ENCODE data around the gene HLCS. TPM values are rescaled to one million over a fixed set of nuclear protein-coding genes. Genes with fewer than 3 reads are reported as not detected.

Gene HLCS
- total and polyA plus RNA-seq, 2 donors (not counting 3 experiments of a cell fraction or from before 2014, with no cell fraction given): 6.7 to 17.2 TPM

DNA sequence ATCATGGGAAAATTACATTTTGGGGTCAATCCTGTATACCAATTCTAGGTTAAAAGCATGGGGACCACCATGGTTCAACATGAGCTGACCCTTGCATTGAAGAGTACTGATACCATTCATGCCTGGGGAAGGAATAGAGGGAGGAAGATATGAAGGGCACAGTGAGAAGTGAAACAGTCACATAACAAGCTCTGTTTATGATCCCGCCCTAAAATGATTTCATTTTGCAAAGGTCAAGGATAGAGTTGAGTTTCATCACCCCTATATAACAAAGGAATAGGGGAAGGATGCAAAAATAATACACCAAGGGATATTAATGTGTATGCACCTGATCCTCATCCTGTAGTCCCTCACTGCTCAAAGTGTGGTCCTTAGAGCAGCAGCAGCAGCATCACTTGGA lies 2.5 kb upstream of the HLCS start:
- no peaks in the 10 kb centered on the region for H3K27me3 ChIP-seq (ENCODE audit: control insufficient read depth in 2 of 2, insufficient read depth in 2 of 2, low read length in 2 of 2)
- FAIRE-seq: no peak
- BruUV-seq (replicated peaks): no TSS peak
- no peak overlapping the region for H3K4me2 ChIP-seq (ENCODE audit: insufficient read depth, low read length)
- CTCF ChIA-PET: interaction anchor here (1.6 to 4.9 kb wide), 2 partner anchors 8 to 41 kb away, joined by 4 to 39 read pairs; no protein-coding TSS in a partner anchor
- TF ChIP-seq GATA2 (IDR thresholded peaks at IDR 0.05; ENCODE audit: insufficient read depth, insufficient read length, low read depth, low read length): no peak
- no peak for TF ChIP-seq POLR2AphosphoS5 (IDR thresholded peaks at IDR 0.05; ENCODE audit: insufficient read depth, low read depth, low read length)
- TF ChIP-seq, protein P1, sequence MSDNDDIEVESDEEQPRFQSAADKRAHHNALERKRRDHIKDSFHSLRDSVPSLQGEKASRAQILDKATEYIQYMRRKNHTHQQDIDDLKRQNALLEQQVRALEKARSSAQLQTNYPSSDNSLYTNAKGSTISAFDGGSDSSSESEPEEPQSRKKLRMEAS (IDR thresholded peaks at IDR 0.05; ENCODE audit: insufficient read depth, insufficient read length): no peak
- no peak for TF ChIP-seq EZH2 (IDR thresholded peaks at IDR 0.05; ENCODE audit: borderline replicate concordance, low read depth, low read length, severe bottlenecking)
- no peak for TF ChIP-seq FOS (IDR thresholded peaks at IDR 0.05; ENCODE audit: borderline replicate concordance, insufficient read depth, low read length)
- TF ChIP-seq MYC (IDR thresholded peaks at IDR 0.05; ENCODE audit: low read depth, low read length): no peak
- no peak for TF ChIP-seq JUN (IDR thresholded peaks at IDR 0.05; ENCODE audit: borderline replicate concordance, insufficient read depth, insufficient read length, low read depth)
- TF ChIP-seq POLR2A (IDR thresholded peaks at IDR 0.05; ENCODE audit: low read depth, low read length): no peak
- TF ChIP-seq, protein P2, sequence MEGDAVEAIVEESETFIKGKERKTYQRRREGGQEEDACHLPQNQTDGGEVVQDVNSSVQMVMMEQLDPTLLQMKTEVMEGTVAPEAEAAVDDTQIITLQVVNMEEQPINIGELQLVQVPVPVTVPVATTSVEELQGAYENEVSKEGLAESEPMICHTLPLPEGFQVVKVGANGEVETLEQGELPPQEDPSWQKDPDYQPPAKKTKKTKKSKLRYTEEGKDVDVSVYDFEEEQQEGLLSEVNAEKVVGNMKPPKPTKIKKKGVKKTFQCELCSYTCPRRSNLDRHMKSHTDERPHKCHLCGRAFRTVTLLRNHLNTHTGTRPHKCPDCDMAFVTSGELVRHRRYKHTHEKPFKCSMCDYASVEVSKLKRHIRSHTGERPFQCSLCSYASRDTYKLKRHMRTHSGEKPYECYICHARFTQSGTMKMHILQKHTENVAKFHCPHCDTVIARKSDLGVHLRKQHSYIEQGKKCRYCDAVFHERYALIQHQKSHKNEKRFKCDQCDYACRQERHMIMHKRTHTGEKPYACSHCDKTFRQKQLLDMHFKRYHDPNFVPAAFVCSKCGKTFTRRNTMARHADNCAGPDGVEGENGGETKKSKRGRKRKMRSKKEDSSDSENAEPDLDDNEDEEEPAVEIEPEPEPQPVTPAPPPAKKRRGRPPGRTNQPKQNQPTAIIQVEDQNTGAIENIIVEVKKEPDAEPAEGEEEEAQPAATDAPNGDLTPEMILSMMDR (IDR thresholded peaks at IDR 0.05; ENCODE audit: extremely low read depth in 1 of 2, insufficient read depth in 1 of 2, low read depth in 1 of 2, low read length in 2 of 2): no peak
- no peak overlapping the region for H3K4me3 ChIP-seq (replicated peaks in 1 of 3; ENCODE audit: insufficient read depth in 1 of 3, low read depth in 1 of 3, low read length in 3 of 3)
- no peak overlapping the region for H3K27ac ChIP-seq (ENCODE audit: insufficient read depth, low read depth, low read length)
- H3K79me2 ChIP-seq (ENCODE audit: control insufficient read depth, insufficient read depth, low read length): no peaks in the 10 kb centered on the region
- H3K36me3 ChIP-seq (ENCODE audit: control insufficient read depth in 2 of 2, extremely low read depth in 1 of 2, insufficient read depth in 2 of 2, low read length in 2 of 2): no peaks in the 10 kb centered on the region
- intact Hi-C loops (cut with micrococcal nuclease): no loop called here
- H3K9me3 ChIP-seq (replicated peaks; ENCODE audit: control insufficient read depth, insufficient read depth, low read length): no peaks in the 10 kb centered on the region
- dilution Hi-C loops (cut with MboI; ENCODE audit: extremely low pct_ligation_motif_present, low sequenced_read_pairs): no loop called here
- no peaks in the 10 kb centered on the region for H4K20me1 ChIP-seq (replicated peaks; ENCODE audit: control insufficient read depth, extremely low read depth, insufficient read depth, low read length)
- no peak for DNase-seq (ENCODE audit: low read depth, low spot score)
- no peak overlapping the region for H2AFZ ChIP-seq (ENCODE audit: low read depth, low read length)
- H3K9ac ChIP-seq (replicated peaks; ENCODE audit: extremely low read depth, insufficient read depth, low read length): no peak overlapping the region
- POLR2A ChIA-PET: no interaction called here
- H3K4me1 ChIP-seq (ENCODE audit: control insufficient read depth, extremely low read depth, insufficient read depth, low read length): peaks cover 9% of the 10 kb centered on the region
- no peaks in the 10 kb centered on the region for H3K9me1 ChIP-seq (replicated peaks; ENCODE audit: control insufficient read depth, extremely low read depth, insufficient read depth, low read length)

All from endothelial cell of umbilical vein (primary cell).